HG02763 (cell line): ENCODE results near the gene CPNE4.

Experiments
- ATAC-seq: cut with Tn5 transposase; IDR thresholded peaks from one replicate; pipeline ENCODE4 v1.9.1; 2021; ENCODE audit warnings: mild to moderate bottlenecking, moderate library complexity; ENCODE audit not compliant: unreplicated experiment

Gene CPNE4

GRCh38 chr3:132017137-132017536, 17.7 kb downstream of the CPNE4 start:
- ATAC-seq: no peak

- ATAC-seq: no peak
These were observed 18.5 kb downstream of the CPNE4 start for GRCh38 chr3:132016061-132017041.

GRCh38 chr3:132014105-132014504, 20.7 kb downstream of the CPNE4 start:
- ATAC-seq: no peak

- ATAC-seq: no peak
These were observed 25.6 kb downstream of the CPNE4 start for GRCh38 chr3:132009241-132009640.

- ATAC-seq: no peak
These were observed 26.0 kb downstream of the CPNE4 start for GRCh38 chr3:132008837-132009236.

GRCh38 chr3:132007617-132008016, 27.2 kb downstream of the CPNE4 start:
- ATAC-seq: no peak

- ATAC-seq: no peak
These were observed 28.1 kb downstream of the CPNE4 start for GRCh38 chr3:132006605-132007204.

GRCh38 chr3:132004571-132004970, 30.2 kb downstream of the CPNE4 start:
- no peak for ATAC-seq

- no peak for ATAC-seq
These were observed 31.1 kb downstream of the CPNE4 start for GRCh38 chr3:132003685-132004084.

- ATAC-seq: no peak
These were observed 32.8 kb downstream of the CPNE4 start for GRCh38 chr3:132001999-132002398.

- no peak for ATAC-seq
These were observed 33.8 kb downstream of the CPNE4 start for GRCh38 chr3:132001036-132001435.

GRCh38 chr3:131998027-131998426, 36.8 kb downstream of the CPNE4 start:
- ATAC-seq: no peak

GRCh38 chr3:131995891-131996290, 38.9 kb downstream of the CPNE4 start:
- no peak for ATAC-seq

- ATAC-seq: no peak
These were observed 45.5 kb downstream of the CPNE4 start for GRCh38 chr3:131989318-131989717.

- ATAC-seq: no peak
These were observed 46.6 kb downstream of the CPNE4 start for GRCh38 chr3:131988209-131988608.

- ATAC-seq: no peak
These were observed 51.1 kb downstream of the CPNE4 start for GRCh38 chr3:131983689-131984088.

- no peak for ATAC-seq
These were observed 53.5 kb downstream of the CPNE4 start for GRCh38 chr3:131981323-131981722.

GRCh38 chr3:131976448-131976847, 58.4 kb downstream of the CPNE4 start:
- no peak for ATAC-seq

- no peak for ATAC-seq
These were observed 59.8 kb downstream of the CPNE4 start for GRCh38 chr3:131975047-131975446.

GRCh38 chr3:131973731-131974130, 61.1 kb downstream of the CPNE4 start:
- ATAC-seq: no peak

- ATAC-seq: no peak
These were observed 62.3 kb downstream of the CPNE4 start for GRCh38 chr3:131972550-131972949.

GRCh38 chr3:131972091-131972490, 62.7 kb downstream of the CPNE4 start:
- ATAC-seq: no peak
